A673 (cell line): ENCODE results near the gene PCP4L1.

Source experiments
- CTCF ChIP-seq: fragments of 300-800, 200-600 bp; sonication (generic); conservative IDR thresholded peaks from 2 replicates; pipeline ENCODE4 v1.5.1; 2017; ENCODE audit warnings: low read depth, mild to moderate bottlenecking, antibody characterized with exemption, low read length, moderate library complexity, mixed read lengths
- EZH2 ChIP-seq: fragments of 200-600 bp; sonication (generic); IDR thresholded peaks from 2 replicates; pipeline ENCODE4 v1.6.1; 2017; ENCODE audit warnings: borderline replicate concordance, low read depth, mild to moderate bottlenecking, mixed read lengths, antibody characterized with exemption, low read length; ENCODE audit not compliant: poor library complexity, severe bottlenecking

GRCh38 chr1:161274874-161275273 is 16.3 kb downstream of the PCP4L1 start:
- no peak for TF ChIP-seq CTCF
- TF ChIP-seq EZH2: no peak
